KOPT-K1 (cell line): Measurements from ENCODE around the gene TLR6.
A peak's percentile ranks its signal among the peaks of the same experiment; 100 is the strongest.

Source experiments
- H3K27ac ChIP-seq: fragments of 200-600 bp; sonication (generic); 2 replicates; pipeline ENCODE4 v1.5.1; 2016; ENCODE audit warnings: antibody characterized with exemption, mild to moderate bottlenecking, low read depth, low read length; ENCODE audit not compliant: poor library complexity, severe bottlenecking
- H3K36me3 ChIP-seq: fragments of 200-600 bp; sonication (generic); 2 replicates; pipeline ENCODE4 v1.5.1; 2017; ENCODE audit warnings: antibody characterized with exemption, mild to moderate bottlenecking, low read length, moderate library complexity; ENCODE audit not compliant: insufficient read depth
- H3K9me3 ChIP-seq: fragments of 200-600 bp; sonication (generic); 2 replicates; pipeline ENCODE4 v1.5.1; 2017; ENCODE audit warnings: antibody characterized with exemption, low read length, mild to moderate bottlenecking; ENCODE audit not compliant: insufficient read depth, poor library complexity, severe bottlenecking

TLR6 gene

DNA sequence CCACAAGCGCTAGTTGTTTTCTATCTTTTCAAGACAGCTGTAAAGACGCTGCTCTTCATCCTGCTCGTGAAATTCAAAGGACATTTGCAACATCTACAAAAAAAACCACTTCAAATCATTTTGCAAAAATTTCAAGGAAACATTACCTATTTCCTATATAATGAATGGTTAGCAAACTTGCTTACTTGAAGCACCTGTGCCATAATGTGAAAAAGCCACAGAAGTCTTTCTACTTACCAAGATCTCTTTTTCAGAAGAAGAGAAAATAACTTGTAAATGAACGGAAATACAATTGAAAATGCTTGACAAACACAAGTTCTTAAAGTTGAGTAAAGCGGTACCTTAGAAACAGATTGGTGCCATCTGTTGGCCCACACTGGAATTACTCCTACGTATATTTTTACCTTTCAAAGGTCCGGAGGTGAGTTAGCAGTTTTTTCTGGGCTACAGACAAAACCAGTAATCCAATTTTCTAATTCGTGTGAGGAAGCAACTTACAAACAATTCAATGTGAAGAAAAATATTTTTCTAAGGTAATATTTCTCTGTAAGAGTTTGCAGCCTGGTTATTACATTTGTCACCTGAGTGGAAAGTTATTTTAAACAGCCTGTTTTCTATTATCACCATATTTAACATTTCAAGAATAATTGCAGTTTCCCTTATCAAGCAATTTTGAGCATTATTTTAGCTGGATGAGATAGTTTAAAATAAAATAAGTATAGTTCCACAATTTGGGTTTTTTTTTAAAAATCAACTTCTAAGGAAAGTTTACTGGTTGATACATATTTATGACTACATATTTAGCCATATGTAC lies at the start of gene TLR6:
TSS of gene TLR6 (minus strand) at position 294 of the 814 bp plus-strand sequence. CDS start 27,344 bp downstream, outside the sequence.
- H3K27ac ChIP-seq, result peak within 1 kb of the TSS; percentile 28
- H3K9me3 ChIP-seq, result no peaks in the 10 kb centered on the region
- H3K36me3 ChIP-seq, result no peaks in the 10 kb centered on the region

DNA sequence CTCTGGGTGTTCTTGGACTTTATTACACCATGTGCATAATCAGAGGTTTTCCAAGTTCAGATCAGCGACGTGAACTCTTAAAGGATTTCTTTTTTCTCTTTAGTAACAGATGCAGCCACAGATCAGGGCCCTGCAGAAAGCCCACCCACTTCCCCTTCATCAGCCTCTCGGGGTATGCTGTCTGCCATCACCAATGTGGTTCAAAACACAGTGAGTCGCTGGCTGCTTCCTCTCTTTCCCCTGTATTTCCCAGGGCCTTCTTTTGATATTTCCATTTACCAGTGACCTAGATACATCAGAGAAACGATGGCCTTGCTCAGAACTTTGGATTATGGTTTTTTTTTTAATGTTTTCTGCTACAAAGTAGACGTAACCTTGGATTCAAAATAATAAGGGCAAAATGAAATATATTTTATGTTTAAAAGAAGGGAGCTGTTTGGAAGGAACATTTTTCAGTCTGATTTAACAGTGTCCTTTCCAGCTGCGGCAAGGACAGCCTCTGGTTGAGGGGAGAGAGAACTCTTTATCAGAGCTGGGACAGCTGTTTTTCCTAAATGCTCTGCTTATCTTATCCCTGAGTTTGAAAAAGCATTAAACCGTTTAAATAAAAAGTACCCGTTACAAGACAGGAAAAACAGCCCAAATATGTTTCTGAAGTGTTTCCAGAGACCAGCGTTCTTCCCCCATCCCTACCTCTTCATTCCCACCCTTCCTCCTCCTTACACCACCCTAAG lies 49.2 kb upstream of the TLR6 start:
- Histone ChIP-seq H3K36me3 (no peaks in the 10 kb centered on the region), H3K27ac (no peak overlapping the region), H3K9me3 (no peaks in the 10 kb centered on the region)

DNA sequence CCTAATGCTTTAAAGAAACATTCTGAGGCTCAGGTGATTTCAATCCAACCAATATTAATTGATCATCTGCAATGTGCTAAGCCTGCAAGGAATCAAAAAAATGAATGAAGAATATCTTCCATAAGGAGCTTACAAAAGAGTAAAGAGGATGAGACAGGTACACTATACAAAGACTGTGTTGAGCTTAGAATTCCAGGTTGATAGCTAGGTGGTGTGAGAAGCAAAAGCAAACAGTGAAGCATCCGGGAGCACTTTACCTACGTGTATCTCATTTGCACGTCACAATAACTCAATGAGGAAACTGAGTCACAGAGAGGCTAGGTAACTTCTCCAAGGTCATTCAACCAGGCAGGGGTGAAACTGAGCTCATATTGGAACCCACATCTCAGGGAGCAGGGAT lies 48.1 kb upstream of the TLR6 start:
- H3K27ac ChIP-seq, result no peak overlapping the region
- H3K9me3 ChIP-seq, result no peaks in the 10 kb centered on the region
- H3K36me3 ChIP-seq, result no peaks in the 10 kb centered on the region

DNA sequence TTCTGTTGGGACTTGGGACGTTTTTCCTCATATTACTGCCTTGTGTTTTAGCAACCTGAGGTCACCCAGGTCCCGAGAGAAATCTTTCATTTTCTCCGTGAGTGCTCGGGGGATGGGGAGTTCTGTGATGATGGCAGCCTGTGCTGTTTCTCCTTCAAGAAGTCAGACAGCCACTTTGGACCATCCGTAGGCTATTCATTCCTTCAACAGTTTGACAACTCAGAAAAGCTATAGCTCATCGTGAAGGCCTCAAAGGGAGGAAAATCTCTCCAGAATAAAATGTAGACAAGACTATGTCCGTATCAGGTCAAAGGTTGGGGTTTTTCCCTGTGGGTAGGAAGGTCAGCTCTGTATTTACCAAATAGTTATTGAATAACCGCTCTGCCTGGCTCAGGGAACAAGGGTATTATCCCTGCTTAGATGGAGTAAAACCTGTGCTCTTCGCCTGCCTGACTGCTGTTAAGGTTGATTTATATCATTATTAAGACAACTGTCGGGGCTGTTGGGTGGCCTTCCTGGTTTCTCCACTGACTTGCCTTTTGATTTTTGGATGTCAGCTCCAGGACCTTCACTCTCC lies 47.6 kb upstream of the TLR6 start:
- no peak overlapping the region for H3K27ac ChIP-seq
- H3K36me3 ChIP-seq, result no peaks in the 10 kb centered on the region
- no peaks in the 10 kb centered on the region for H3K9me3 ChIP-seq

DNA sequence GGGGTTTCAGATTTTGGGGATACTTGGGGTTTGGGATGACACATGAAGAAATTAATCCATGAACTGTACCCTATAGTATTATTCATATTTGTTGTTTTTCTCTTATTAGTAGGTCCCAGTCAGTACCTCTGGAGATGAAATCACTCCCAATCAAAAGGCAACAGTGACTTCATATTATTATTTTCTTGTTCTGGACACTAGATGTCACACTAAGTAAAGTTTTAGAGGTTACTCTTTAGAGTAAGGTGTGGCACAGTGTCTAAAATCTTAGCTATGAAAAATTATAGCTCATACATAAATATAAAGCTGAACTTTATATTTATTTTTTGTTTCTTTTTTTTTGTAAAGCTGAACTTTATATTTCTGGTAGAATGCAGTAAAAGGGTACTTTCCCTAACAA lies 46.1 kb upstream of the TLR6 start:
- Histone ChIP-seq H3K9me3 (no peaks in the 10 kb centered on the region), H3K27ac (no peak overlapping the region), H3K36me3 (no peaks in the 10 kb centered on the region)

GRCh38 chr4:38902221-38902620 lies 45.6 kb upstream of the TLR6 start:
- no peaks in the 10 kb centered on the region for H3K36me3 ChIP-seq

DNA sequence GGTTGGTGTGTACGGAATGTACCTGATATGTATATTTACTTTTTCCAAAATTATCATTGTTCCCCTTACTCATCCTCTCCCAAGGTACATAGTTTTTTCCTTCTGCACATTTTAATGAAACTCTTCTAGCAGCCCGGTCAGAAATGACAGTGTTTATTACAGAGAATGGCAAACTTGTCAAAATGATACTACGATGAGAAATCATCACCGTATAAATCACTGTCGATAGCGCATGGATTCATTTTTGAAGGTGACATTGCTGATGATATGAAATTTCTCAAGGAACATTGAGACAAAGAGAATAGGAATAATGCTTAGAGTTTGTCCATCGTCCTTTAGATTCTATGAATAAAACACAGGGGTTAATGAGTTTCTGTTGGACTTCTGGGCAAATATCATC lies 41.6 kb upstream of the TLR6 start:
- Histone ChIP-seq H3K27ac (no peak overlapping the region), H3K9me3 (no peaks in the 10 kb centered on the region), H3K36me3 (no peaks in the 10 kb centered on the region)

More at GRCh38 chr4:38902221-38902620, 45.6 kb upstream of the TLR6 start:
- Histone ChIP-seq H3K9me3 (no peaks in the 10 kb centered on the region), H3K27ac (no peak overlapping the region)

DNA sequence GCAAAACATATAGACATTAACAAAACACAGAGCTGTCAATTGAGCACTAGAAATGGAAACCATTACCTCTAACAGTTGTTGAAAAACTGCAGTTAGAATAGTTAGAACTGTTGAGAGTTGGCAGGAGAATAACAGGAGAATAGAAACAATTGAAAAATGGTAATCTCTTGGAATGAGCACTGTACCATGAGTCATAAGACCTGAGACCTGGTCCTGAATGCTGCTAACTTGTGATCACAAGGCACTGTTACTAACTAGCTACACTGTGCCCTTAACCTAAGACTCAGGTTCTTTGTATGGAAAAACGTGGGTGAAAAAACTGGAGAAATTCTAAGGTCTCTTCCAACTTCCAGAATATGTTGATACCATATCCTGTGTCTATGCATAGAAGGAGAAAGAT lies 40.3 kb upstream of the TLR6 start:
- Histone ChIP-seq H3K36me3 (no peaks in the 10 kb centered on the region), H3K27ac (no peak overlapping the region)

DNA sequence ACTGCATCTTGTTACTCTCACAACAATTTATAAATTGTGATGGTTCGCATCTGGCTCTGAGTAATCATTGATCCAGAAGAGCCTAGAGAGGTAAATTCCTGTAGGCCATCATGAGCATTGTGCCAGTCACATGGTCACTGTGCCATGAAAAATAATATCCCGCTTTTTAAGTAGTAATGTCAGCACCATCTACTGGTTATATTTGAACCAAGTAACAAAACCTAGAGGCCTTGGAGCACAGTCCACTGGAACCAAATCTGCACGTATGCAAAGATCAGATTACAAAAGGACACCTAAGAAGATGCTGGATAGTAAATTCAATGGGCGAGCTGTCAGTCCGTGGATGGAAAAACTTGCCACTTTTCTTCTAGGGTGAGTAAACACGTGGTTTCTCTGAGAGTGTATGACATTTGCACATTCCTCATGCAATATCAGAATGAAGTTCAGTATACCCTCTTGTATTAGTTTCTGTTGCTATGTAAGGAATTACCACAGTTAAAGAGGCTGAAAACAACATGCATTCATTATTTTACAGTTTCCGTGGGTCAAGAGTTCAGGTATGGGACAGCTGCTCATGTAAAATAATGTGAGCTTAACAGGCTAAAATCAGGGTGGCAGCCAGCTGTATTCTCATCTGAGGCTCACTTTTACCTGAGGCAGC lies 37.8 kb upstream of the TLR6 start:
- Histone ChIP-seq H3K27ac (no peak overlapping the region), H3K36me3 (no peaks in the 10 kb centered on the region), H3K9me3 (no peaks in the 10 kb centered on the region)

More for the DNA sequence above, 40.3 kb upstream of the TLR6 start:
- H3K9me3 ChIP-seq, result no peaks in the 10 kb centered on the region

DNA sequence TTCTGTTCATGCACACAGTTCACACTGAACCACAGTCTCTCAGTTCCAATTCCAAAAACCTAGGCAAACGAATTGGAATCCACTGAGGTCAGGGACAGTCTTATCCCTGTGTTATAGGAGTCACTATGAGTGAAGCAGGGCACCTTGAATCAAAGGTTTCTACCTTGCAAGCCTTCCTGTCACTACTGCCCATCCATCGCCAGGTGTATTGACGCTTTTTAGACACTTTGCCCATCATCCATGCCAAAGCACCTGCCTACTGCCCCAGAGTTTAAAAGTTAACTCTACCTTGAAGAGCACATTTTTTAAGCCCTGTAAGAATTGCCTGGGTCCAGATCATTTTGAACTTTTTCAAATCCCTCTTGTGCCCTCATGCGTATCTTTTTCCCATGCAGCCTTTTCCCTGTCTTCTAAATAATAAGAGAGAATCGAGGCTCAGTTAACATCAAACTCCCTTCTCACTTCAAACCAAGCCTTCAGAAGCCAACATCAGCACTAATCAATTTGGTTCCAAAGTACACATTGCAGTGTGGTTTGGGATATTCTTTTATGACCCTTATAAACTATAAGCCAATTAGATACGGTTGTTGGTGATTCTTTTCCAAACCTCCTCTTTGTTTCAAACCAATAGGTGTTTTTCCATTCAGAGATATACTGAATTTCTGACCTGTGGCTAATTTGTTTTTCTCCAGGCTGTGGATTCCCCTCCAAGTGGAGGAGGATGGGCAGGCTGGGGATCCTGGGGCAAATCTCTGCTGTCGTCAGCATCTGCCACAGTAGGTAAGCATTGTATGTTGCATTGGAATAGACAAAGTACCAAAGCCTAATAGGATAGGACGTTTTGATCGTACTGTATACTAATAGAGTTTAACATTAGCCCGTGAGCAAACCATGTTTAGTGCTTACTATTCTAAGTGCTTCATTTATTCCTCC lies 34.7 kb upstream of the TLR6 start:
- H3K9me3 ChIP-seq, result no peaks in the 10 kb centered on the region
- H3K27ac ChIP-seq, result no peak overlapping the region
- H3K36me3 ChIP-seq, result no peaks in the 10 kb centered on the region

DNA sequence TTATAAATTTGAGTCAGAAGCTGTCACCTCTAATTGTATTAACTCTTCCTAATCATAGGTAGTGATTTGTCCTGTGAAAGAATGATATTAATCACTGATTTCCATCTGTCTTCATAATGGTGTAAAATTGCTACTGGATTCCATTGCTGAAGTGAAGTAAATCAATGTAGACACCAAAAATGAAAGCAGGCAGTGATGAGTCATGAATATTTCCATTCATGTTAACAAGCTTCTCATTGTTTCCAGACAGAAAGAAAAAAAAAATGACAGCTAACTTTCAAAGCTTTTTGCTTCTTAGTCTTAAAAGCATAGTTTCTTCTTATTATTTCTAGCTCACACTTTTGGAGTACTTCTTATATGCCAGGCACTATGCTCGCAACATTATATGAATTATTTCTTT lies 32.5 kb upstream of the TLR6 start:
- H3K36me3 ChIP-seq, result no peaks in the 10 kb centered on the region
- H3K9me3 ChIP-seq, result no peaks in the 10 kb centered on the region
- no peak overlapping the region for H3K27ac ChIP-seq

- Histone ChIP-seq H3K36me3 (no peaks in the 10 kb centered on the region), H3K27ac (no peak overlapping the region), H3K9me3 (no peaks in the 10 kb centered on the region)
Observed at GRCh38 chr4:38884254-38884653, 27.6 kb upstream of the TLR6 start.

DNA sequence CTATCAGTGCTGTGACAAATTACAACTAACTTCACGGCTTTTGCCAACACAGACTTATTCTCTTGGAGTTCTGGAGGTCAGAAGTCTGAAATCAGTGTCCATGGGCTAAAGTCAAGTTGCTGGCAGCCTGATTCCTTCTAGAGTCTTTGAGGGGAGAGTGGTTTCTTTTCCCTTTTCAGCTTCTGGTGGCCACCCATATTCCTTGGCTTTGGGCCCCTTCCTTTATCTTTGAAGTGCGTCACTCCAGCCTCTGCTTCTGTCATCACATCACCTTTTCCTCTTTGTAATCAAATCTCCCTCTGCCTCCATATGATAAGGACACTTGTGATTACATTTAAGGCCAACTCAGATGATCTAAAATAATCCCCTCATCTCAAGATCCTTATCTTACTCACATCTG lies 20.0 kb upstream of the TLR6 start:
- no peaks in the 10 kb centered on the region for H3K36me3 ChIP-seq
- no peak overlapping the region for H3K27ac ChIP-seq
- no peaks in the 10 kb centered on the region for H3K9me3 ChIP-seq

DNA sequence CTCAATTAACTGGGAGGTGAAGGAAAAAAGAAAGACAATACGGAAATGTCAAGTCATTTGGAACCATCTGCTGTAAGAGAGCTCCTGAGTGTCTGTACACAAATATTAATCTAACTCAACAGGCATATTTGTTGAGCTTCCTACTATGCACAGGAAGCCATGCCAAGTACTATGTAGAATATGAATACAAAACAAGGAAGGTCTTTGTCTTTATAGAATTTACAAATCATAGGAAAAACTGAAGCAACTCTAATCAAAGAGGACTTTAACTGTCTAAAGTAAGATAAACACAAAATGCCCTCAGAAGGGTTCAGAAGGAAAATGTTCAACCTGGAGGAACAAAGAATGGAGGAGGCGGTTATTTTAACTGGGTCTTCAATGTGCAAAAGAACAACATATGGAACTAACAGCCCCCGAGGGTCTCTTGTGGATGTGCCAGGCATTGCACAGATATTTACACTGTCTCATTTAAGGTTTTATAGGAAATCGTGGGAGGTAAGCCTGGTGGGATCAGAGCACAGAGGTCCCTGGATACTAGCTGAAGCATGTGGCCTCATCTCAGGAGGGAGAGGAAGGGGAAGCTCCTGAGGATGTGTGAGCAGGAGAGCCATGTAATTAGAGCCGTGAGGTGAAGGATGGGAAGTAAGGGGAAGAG lies 16.8 kb upstream of the TLR6 start:
- Histone ChIP-seq H3K27ac (no peak overlapping the region), H3K9me3 (no peaks in the 10 kb centered on the region), H3K36me3 (no peaks in the 10 kb centered on the region)
